SK-N-SH (cell line): ENCODE measurements around the gene TDRD12. TPM values are rescaled to one million over a fixed set of nuclear protein-coding genes. Genes with fewer than 3 reads are reported as not detected.
A peak's percentile ranks its signal among the peaks of the same experiment; 100 is the strongest.

ENCODE experiments used
- CTCF ChIA-PET: fragments of 300-600, 350-600 bp; formaldehyde crosslinking; extraction: SDS; loops from one replicate; lab custom pipeline; 2021; lab: Yijun Ruan, JAX
- POLR2A ChIA-PET: fragments of 350-600 bp; sonication (Branson Sonifier 250); formaldehyde crosslinking; extraction: SDS; loops from one replicate; lab custom pipeline; 2020; ENCODE audit warnings: antibody characterized with exemption, inconsistent platforms; lab: Yijun Ruan, JAX
- DNase-seq: peaks from one replicate; pipeline ENCODE4 v3.0.0; 2012
- H2AFZ ChIP-seq: fragments of 200-600 bp; sonication (generic); 2 replicates; pipeline ENCODE4 v1.8.1; 2016; ENCODE audit warnings: antibody characterized with exemption, mild to moderate bottlenecking, low read depth
- H3F3A ChIP-seq: fragments of 200-600 bp; sonication (generic); replicated peaks from 2 replicates; pipeline ENCODE3; 2016; ENCODE audit warnings: antibody characterized with exemption, mild to moderate bottlenecking; ENCODE audit not compliant: insufficient read depth
- H3K27ac ChIP-seq, 2 experiments: fragments of 200-500 bp in 1 of 2; fragments of 200-600 bp in 1 of 2; sonication (Bioruptor generic) in 1 of 2; sonication (generic), shearing (Covaris generic) in 1 of 2; 2 replicates each; pipeline versions ENCODE4 v1.5.1 to v1.6.1; 2014 to 2016; ENCODE audit warnings: low read depth in 2 of 2, inconsistent platforms in 1 of 2, low read length in 1 of 2, mild to moderate bottlenecking in 1 of 2, mixed read lengths in 1 of 2
- H3K27me3 ChIP-seq: fragments of 200-600 bp; sonication (generic), shearing (Covaris generic); 2 replicates; pipeline ENCODE4 v1.6.1; 2016; ENCODE audit warnings: mixed run types; ENCODE audit not compliant: insufficient read depth
- H3K36me3 ChIP-seq, 2 experiments: fragments of 200-500 bp in 1 of 2; fragments of 200-600 bp in 1 of 2; sonication (Bioruptor generic) in 1 of 2; sonication (generic) in 1 of 2; replicated peaks in 1 of 2; 2 replicates each; pipeline versions ENCODE3 to v1.5.1; 2014 to 2016; ENCODE audit warnings: low read length in 1 of 2, mild to moderate bottlenecking in 1 of 2; ENCODE audit not compliant: insufficient read depth in 2 of 2, control insufficient read depth in 1 of 2
- H3K4me1 ChIP-seq, 2 experiments: fragments of 200-500 bp in 1 of 2; fragments of 200-600 bp in 1 of 2; sonication (Bioruptor generic) in 1 of 2; sonication (generic), shearing (Covaris generic) in 1 of 2; 2 replicates each; pipeline versions ENCODE4 v1.5.1 to v1.6.1; 2014 to 2016; ENCODE audit warnings: low read depth in 1 of 2, low read length in 1 of 2, mixed run types in 1 of 2; ENCODE audit not compliant: insufficient read depth in 2 of 2, control insufficient read depth in 1 of 2
- H3K4me2 ChIP-seq: fragments of 200-600 bp; sonication (generic), shearing (Covaris generic); 2 replicates; pipeline ENCODE4 v1.6.1; 2017; ENCODE audit warnings: mixed run types
- H3K4me3 ChIP-seq, 2 experiments: fragments of 200-500 bp in 1 of 2; fragments of 200-600 bp in 1 of 2; sonication (Bioruptor generic) in 1 of 2; sonication (generic), shearing (Covaris generic) in 1 of 2; 2 replicates each; pipeline versions ENCODE4 v1.5.1 to v1.8.1; 2014 to 2016; ENCODE audit warnings: low read depth in 2 of 2, inconsistent platforms in 1 of 2, low read length in 1 of 2, mild to moderate bottlenecking in 1 of 2, mixed read lengths in 1 of 2, moderate library complexity in 1 of 2
- H3K79me2 ChIP-seq: fragments of 200-600 bp; sonication (generic); 2 replicates; pipeline ENCODE4 v1.8.1; 2017; ENCODE audit warnings: mild to moderate bottlenecking; ENCODE audit not compliant: insufficient read depth
- H3K9ac ChIP-seq: fragments of 200-600 bp; sonication (generic); 2 replicates; pipeline ENCODE4 v1.6.1; 2017; ENCODE audit warnings: mixed run types
- H3K9me2 ChIP-seq: fragments of 200-600 bp; sonication (generic); 2 replicates; pipeline ENCODE4 v1.6.1; 2017; ENCODE audit warnings: mixed run types
- H3K9me3 ChIP-seq: fragments of 200-600 bp; sonication (generic); 2 replicates; pipeline ENCODE4 v1.6.1; 2017; ENCODE audit warnings: mixed run types, mild to moderate bottlenecking, moderate library complexity
- H4K20me1 ChIP-seq: fragments of 200-600 bp; sonication (generic); 2 replicates; pipeline ENCODE4 v1.6.1; 2017; ENCODE audit warnings: mild to moderate bottlenecking, mixed run types; ENCODE audit not compliant: insufficient read depth
- CHD2 ChIP-seq: fragments of 150-350 bp; IDR thresholded peaks from 2 replicates; pipeline ENCODE4 v1.6.1; 2018; ENCODE audit warnings: low read length; ENCODE audit not compliant: partially characterized antibody
- ELF1 ChIP-seq: IDR thresholded peaks from 2 replicates; pipeline ENCODE4 v1.4.0; 2012
- FOXM1 ChIP-seq: IDR thresholded peaks from 2 replicates; pipeline ENCODE4 v1.4.0; 2012; ENCODE audit warnings: low read depth, mild to moderate bottlenecking
- GATA2 ChIP-seq: sonication (generic); formaldehyde crosslinking; IDR thresholded peaks from 2 replicates; pipeline ENCODE4 v1.5.0; 2020; ENCODE audit warnings: mild to moderate bottlenecking, missing genetic modification reagents
- RFX5 ChIP-seq: IDR thresholded peaks from 2 replicates; pipeline ENCODE4 v1.6.1; 2012; ENCODE audit warnings: mild to moderate bottlenecking, improper control_type of control experiment, low read length
- RXRA ChIP-seq: IDR thresholded peaks from 2 replicates; pipeline ENCODE4 v1.4.0; 2012; ENCODE audit warnings: low read depth, mild to moderate bottlenecking, borderline replicate concordance
- SIN3A ChIP-seq: IDR thresholded peaks from 2 replicates; pipeline ENCODE4 v1.6.1; 2012; ENCODE audit warnings: low read depth, mild to moderate bottlenecking, low read length, moderate library complexity, borderline replicate concordance
- TEAD4 ChIP-seq: IDR thresholded peaks from 2 replicates; pipeline ENCODE4 v1.4.0; 2012; ENCODE audit warnings: mild to moderate bottlenecking, borderline replicate concordance; ENCODE audit not compliant: insufficient read depth
- YY1 ChIP-seq: IDR thresholded peaks from 2 replicates; pipeline ENCODE4 v1.4.0; 2012; ENCODE audit warnings: low read depth, mild to moderate bottlenecking
- WGBS: methylation state at CpG from one replicate; pipeline ENCODE4 v1.1.6; 2017; ENCODE audit warnings: low lambda C conversion rate; 5-methylcytosine and 5-hydroxymethylcytosine counted together
- polyA plus RNA-seq, 3 experiments: library from polyadenylated mRNA; depleted of rRNA; stranded (reverse); fragments of >200 nt; gene quantifications; 2 replicates each; pipeline ENCODE4 v1.2.3, GENCODE V29; 2012
- TF ChIP-seq, protein P1 (sequence below): fragments of 150-350 bp; IDR thresholded peaks from 2 replicates; pipeline ENCODE4 v1.6.1; 2017; ENCODE audit warnings: antibody characterized with exemption, low read length, low read depth, borderline replicate concordance
- TF ChIP-seq, protein P2 (sequence below): IDR thresholded peaks from 2 replicates; pipeline ENCODE4 v1.4.0; 2012; ENCODE audit warnings: low read depth, borderline replicate concordance
- TF ChIP-seq, protein P3 (sequence below): IDR thresholded peaks from 2 replicates; pipeline ENCODE4 v1.4.0; 2012; ENCODE audit warnings: low read depth
- TF ChIP-seq, protein P4 (sequence below): IDR thresholded peaks from 2 replicates; pipeline ENCODE4; 2012

Gene TDRD12
- polyA plus RNA-seq, 1 of the 3 experiments (the other 2 are of a cell fraction): 0.05 TPM

DNA sequence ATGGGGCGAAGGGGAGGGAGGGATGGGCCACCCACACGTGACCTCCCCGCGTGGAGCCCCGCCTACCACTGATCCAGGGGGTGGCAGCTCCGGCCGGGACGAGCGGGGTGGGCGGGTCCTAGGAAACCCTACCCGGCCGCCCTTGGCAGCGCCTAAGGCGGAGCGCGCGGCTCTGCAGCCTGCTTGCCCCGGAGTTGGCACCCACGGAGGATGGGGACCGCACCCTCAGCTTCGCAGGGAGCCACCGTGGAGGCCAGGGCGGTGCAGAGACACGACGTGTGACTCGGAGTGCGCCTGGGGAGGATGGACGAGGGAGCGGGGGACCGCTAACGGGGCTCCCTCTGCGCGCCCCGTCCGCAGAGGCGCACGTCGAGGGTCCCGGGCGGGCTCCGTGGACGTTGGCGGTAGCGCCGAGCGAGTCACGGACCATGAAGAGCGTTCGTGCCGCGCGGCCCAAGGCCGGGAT lies 43.8 kb upstream of the TDRD12 start, which contains the start of gene RGS9BP:
Gene RGS9BP, plus strand, starts transcription at position 129 of the 466 bp plus-strand sequence. CDS start 416 bp downstream, outside the sequence.
- Histone ChIP-seq H3K9me2 (no peaks in the 10 kb centered on the region), H3K9ac (peak within 1 kb of the TSS; percentile 74), H3K79me2 (peaks cover 41% of the 10 kb centered on the region), H2AFZ (peak within 1 kb of the TSS; percentile 99), H3K36me3 (no peaks in the 10 kb centered on the region), H3K4me3 (peak within 1 kb of the TSS; percentile 83 to 93), H3F3A (peaks cover 3% of the 10 kb centered on the region), H3K4me2 (peak within 1 kb of the TSS; percentile 99), H3K9me3 (no peaks in the 10 kb centered on the region), H3K27me3 (peaks cover 9% of the 10 kb centered on the region), H4K20me1 (peaks cover 35% of the 10 kb centered on the region), H3K27ac (peak within 1 kb of the TSS; percentile 55 to 65; a peak in 2 of 4 replicates), H3K4me1 (peaks cover 0 to 21% of the 10 kb centered on the region in 2 experiments; a peak in 2 of 4 replicates)
- ChIA-PET CTCF (interaction anchor here (2.1 to 2.5 kb wide), 2 partner anchors 16 to 76 kb away, joined by 7 to 8 read pairs; partner anchors contain the start of gene NUDT19), POLR2A (interaction anchor here (0.8 to 1.0 kb wide), 2 partner anchors 18 to 25 kb away, joined by 3 read pairs; no protein-coding TSS in a partner anchor)
- 5% methylated on average over 36 of the region's 53 CpGs for WGBS
- TF ChIP-seq GATA2 (CRISPR knock-in tag) (no peak), TEAD4 (no peak), SIN3A (0 out of 2 replicates have a peak, but pooled peaks have one; percentile 4), RFX5 (no peak)
- TF ChIP-seq, protein P1, sequence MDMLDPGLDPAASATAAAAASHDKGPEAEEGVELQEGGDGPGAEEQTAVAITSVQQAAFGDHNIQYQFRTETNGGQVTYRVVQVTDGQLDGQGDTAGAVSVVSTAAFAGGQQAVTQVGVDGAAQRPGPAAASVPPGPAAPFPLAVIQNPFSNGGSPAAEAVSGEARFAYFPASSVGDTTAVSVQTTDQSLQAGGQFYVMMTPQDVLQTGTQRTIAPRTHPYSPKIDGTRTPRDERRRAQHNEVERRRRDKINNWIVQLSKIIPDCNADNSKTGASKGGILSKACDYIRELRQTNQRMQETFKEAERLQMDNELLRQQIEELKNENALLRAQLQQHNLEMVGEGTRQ: peak; percentile 56
- TF ChIP-seq, protein P2, sequence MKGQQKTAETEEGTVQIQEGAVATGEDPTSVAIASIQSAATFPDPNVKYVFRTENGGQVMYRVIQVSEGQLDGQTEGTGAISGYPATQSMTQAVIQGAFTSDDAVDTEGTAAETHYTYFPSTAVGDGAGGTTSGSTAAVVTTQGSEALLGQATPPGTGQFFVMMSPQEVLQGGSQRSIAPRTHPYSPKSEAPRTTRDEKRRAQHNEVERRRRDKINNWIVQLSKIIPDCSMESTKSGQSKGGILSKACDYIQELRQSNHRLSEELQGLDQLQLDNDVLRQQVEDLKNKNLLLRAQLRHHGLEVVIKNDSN: peak; percentile 90
- DNase-seq: peak; percentile 88

DNA sequence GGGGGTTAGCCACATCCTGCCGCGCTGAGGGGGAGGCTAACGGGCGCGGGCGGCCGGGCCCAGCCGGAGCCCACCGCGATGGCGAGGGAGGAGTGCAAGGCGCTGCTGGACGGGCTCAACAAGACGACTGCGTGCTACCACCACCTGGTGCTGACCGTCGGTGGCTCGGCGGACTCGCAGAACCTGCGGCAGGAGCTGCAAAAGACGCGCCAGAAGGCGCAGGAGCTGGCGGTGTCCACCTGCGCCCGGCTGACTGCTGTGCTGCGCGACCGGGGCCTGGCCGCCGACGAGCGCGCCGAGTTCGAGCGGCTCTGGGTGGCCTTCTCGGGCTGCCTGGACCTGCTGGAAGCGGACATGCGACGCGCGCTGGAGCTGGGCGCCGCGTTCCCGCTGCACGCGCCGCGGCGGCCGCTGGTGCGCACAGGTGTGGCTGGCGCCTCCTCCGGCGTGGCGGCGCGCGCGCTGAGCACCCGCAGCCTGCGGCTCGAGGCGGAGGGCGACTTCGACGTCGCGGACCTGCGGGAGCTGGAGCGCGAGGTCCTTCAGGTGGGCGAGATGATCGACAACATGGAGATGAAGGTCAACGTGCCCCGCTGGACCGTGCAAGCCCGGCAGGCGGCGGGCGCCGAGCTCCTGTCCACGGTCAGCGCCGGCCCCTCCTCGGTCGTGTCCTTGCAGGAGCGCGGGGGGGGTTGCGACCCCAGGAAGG lies 43.2 kb upstream of the TDRD12 start:
- H3K9ac ChIP-seq: no peak overlapping the region
- TF ChIP-seq YY1: no peak
- TF ChIP-seq, protein P2: no peak
- TF ChIP-seq, protein P3, sequence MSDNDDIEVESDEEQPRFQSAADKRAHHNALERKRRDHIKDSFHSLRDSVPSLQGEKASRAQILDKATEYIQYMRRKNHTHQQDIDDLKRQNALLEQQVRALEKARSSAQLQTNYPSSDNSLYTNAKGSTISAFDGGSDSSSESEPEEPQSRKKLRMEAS: no peak
- no peak for TF ChIP-seq RXRA
- TF ChIP-seq FOXM1: no peak
- no peak for TF ChIP-seq SIN3A
- no peak for TF ChIP-seq CHD2
- TF ChIP-seq, protein P4, sequence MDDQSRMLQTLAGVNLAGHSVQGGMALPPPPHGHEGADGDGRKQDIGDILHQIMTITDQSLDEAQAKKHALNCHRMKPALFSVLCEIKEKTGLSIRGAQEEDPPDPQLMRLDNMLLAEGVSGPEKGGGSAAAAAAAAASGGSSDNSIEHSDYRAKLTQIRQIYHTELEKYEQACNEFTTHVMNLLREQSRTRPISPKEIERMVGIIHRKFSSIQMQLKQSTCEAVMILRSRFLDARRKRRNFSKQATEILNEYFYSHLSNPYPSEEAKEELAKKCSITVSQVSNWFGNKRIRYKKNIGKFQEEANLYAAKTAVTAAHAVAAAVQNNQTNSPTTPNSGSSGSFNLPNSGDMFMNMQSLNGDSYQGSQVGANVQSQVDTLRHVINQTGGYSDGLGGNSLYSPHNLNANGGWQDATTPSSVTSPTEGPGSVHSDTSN: no peak
- TF ChIP-seq ELF1: no peak
- TF ChIP-seq, all 33 proteins: peak for 0
- H3K27me3 ChIP-seq: peaks cover 9% of the 10 kb centered on the region
- DNase-seq: peak; percentile 55
- H3K4me3 ChIP-seq: peak overlapping the region; percentile 83 to 93
- ChIA-PET CTCF (interaction anchor here (0.8 to 2.1 kb wide), 3 partner anchors 15 to 95 kb away, joined by 3 to 8 read pairs (median 6); partner anchors contain the start of genes NUDT19 and PDCD5), POLR2A (interaction anchor here (0.9 kb wide), 1 partner anchor 15 kb away, joined by 6 read pairs; the partner anchor contains the start of gene NUDT19)
- H3K9me3 ChIP-seq: no peaks in the 10 kb centered on the region
- H3F3A ChIP-seq: peaks cover 3% of the 10 kb centered on the region
- H3K9me2 ChIP-seq: no peaks in the 10 kb centered on the region
- peaks cover 0 to 21% of the 10 kb centered on the region in 2 experiments; a peak in 2 of 4 replicates for H3K4me1 ChIP-seq
- H2AFZ ChIP-seq: peak overlapping the region; percentile 99; the same call in 1 of the 2 replicates
- WGBS: 4% methylated on average over 14 of the region's 93 CpGs
- peaks cover 35% of the 10 kb centered on the region for H3K79me2 ChIP-seq
- peak overlapping the region; percentile 99 for H3K4me2 ChIP-seq
- H3K27ac ChIP-seq: no peak overlapping the region
- H3K36me3 ChIP-seq: no peaks in the 10 kb centered on the region
- H4K20me1 ChIP-seq: peaks cover 29% of the 10 kb centered on the region
